Right ventricle myocardium superior (tissue), 1 donor: ENCODE results near the gene PACC1. TPM values are rescaled to one million over a fixed set of nuclear protein-coding genes. Genes with fewer than 3 reads are reported as not detected.
"Not testable (repeated sequence)": the region's sequence is repeated elsewhere in the genome, so short reads cannot be mapped to it uniquely, and the experiment has no call there.

Experiments used
- ATAC-seq: fragments of 200-7000 bp; cut with Tn5 transposase; one replicate; pipeline ENCODE4 v1.9.1; 2020; ENCODE audit warnings: mild to moderate bottlenecking; ENCODE audit not compliant: poor library complexity
- DNase-seq: peaks from one replicate; pipeline ENCODE4 v3.0.0-alpha.2; 2020
- intact Hi-C: fragments of 100-400 bp; cut with DNase I; formaldehyde crosslinking; loops from one replicate; pipeline ENCODE4 v1.11.2; 2022
- total RNA-seq: library from RNA; stranded (reverse); fragmentation: NEBNext Ultra II Directional; extraction: Animal tissue kit (Norgen Biotek cat#: 25700); gene quantifications from one replicate; pipeline ENCODE4 v1.2.1, GENCODE V29; 2021
- donor health status: DM: no; HTN: yes; CAD: no; lungs with severe emphysema.

Gene PACC1
- total RNA-seq, 1 donor from 2014 or later, result 2.2 TPM

GRCh38 chr1:212359794-212360479 lies 54.7 kb downstream of the PACC1 start:
- intact Hi-C loops, result no loop called here
- DNase-seq, result no peak
- ATAC-seq, result no peak

- intact Hi-C loops, result no loop called here
- no peak for ATAC-seq
- no peak for DNase-seq
These were observed 59.3 kb downstream of the PACC1 start for GRCh38 chr1:212355230-212355969.

GRCh38 chr1:212354464-212354863 lies 60.2 kb downstream of the PACC1 start:
- intact Hi-C loops, result no loop called here
- no peak for ATAC-seq

GRCh38 chr1:212353181-212353580 lies 61.5 kb downstream of the PACC1 start:
- intact Hi-C loops, result no loop called here
- no peak for ATAC-seq
- no peak for DNase-seq

More at GRCh38 chr1:212354464-212354863, 60.2 kb downstream of the PACC1 start:
- DNase-seq, result no peak

- DNase-seq (no peak), ATAC-seq (no peak)
- intact Hi-C loops, result no loop called here
These were observed 62.9 kb downstream of the PACC1 start for GRCh38 chr1:212351588-212352362.

- ATAC-seq (no peak), DNase-seq (no peak)
- intact Hi-C loops, result no loop called here
These were observed 68.1 kb downstream of the PACC1 start for GRCh38 chr1:212346601-212347000.

- intact Hi-C loops, result no loop called here
- ATAC-seq, result no peak
- no peak for DNase-seq
These were observed 69.8 kb downstream of the PACC1 start for GRCh38 chr1:212344905-212345304.

GRCh38 chr1:212341090-212341489 lies 73.6 kb downstream of the PACC1 start:
- DNase-seq, result no peak
- ATAC-seq, result no peak
- intact Hi-C loops, result no loop called here

- DNase-seq, result no peak
- ATAC-seq, result no peak
- intact Hi-C loops, result no loop called here
These were observed 85.6 kb downstream of the PACC1 start for GRCh38 chr1:212329105-212329504.

GRCh38 chr1:212328248-212328647 lies 86.4 kb downstream of the PACC1 start:
- ATAC-seq, result no peak
- DNase-seq, result no peak
- intact Hi-C loops, result no loop called here

GRCh38 chr1:212326541-212326940 lies 88.1 kb downstream of the PACC1 start:
- intact Hi-C loops, result no loop called here
- DNase-seq (no peak), ATAC-seq (no peak)

GRCh38 chr1:212323066-212323465 lies 91.6 kb downstream of the PACC1 start:
- intact Hi-C loops, result no loop called here
- DNase-seq, result no peak
- ATAC-seq, result no peak

- intact Hi-C loops, ATAC-seq, DNase-seq: not testable (repeated sequence)
These were observed 93.7 kb downstream of the PACC1 start for GRCh38 chr1:212321031-212321430.

- DNase-seq (no peak), ATAC-seq (no peak)
- intact Hi-C loops, result no loop called here
These were observed 96.8 kb downstream of the PACC1 start for GRCh38 chr1:212317916-212318315.

GRCh38 chr1:212315907-212316306 lies 98.8 kb downstream of the PACC1 start:
- DNase-seq (no peak), ATAC-seq (peak; percentile 51)
- intact Hi-C loops, result no loop called here

GRCh38 chr1:212315184-212315583 lies 99.5 kb downstream of the PACC1 start:
- no peak for DNase-seq
- intact Hi-C loops, result no loop called here
- no peak for ATAC-seq
